ENCODE results near the gene MAN1A1.

Gene MAN1A1

GRCh38 chr6:119327810-119328209, 21.8 kb downstream of the MAN1A1 start:
- TF ChIP-seq, protein P1, sequence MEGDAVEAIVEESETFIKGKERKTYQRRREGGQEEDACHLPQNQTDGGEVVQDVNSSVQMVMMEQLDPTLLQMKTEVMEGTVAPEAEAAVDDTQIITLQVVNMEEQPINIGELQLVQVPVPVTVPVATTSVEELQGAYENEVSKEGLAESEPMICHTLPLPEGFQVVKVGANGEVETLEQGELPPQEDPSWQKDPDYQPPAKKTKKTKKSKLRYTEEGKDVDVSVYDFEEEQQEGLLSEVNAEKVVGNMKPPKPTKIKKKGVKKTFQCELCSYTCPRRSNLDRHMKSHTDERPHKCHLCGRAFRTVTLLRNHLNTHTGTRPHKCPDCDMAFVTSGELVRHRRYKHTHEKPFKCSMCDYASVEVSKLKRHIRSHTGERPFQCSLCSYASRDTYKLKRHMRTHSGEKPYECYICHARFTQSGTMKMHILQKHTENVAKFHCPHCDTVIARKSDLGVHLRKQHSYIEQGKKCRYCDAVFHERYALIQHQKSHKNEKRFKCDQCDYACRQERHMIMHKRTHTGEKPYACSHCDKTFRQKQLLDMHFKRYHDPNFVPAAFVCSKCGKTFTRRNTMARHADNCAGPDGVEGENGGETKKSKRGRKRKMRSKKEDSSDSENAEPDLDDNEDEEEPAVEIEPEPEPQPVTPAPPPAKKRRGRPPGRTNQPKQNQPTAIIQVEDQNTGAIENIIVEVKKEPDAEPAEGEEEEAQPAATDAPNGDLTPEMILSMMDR (IDR thresholded peaks at IDR 0.05; ENCODE audit: borderline replicate concordance, insufficient read depth, low read depth, low read length), result no peak
- no peak overlapping the region for H3K4me3 ChIP-seq (ENCODE audit: low read depth, low read length)

- H3K4me3 ChIP-seq (ENCODE audit: low read depth, low read length), result no peak overlapping the region
- TF ChIP-seq, protein P1 (IDR thresholded peaks at IDR 0.05; ENCODE audit: borderline replicate concordance, insufficient read depth, low read depth, low read length), result no peak
Measured at GRCh38 chr6:119326291-119327005, 23.1 kb downstream of the MAN1A1 start.

DNA sequence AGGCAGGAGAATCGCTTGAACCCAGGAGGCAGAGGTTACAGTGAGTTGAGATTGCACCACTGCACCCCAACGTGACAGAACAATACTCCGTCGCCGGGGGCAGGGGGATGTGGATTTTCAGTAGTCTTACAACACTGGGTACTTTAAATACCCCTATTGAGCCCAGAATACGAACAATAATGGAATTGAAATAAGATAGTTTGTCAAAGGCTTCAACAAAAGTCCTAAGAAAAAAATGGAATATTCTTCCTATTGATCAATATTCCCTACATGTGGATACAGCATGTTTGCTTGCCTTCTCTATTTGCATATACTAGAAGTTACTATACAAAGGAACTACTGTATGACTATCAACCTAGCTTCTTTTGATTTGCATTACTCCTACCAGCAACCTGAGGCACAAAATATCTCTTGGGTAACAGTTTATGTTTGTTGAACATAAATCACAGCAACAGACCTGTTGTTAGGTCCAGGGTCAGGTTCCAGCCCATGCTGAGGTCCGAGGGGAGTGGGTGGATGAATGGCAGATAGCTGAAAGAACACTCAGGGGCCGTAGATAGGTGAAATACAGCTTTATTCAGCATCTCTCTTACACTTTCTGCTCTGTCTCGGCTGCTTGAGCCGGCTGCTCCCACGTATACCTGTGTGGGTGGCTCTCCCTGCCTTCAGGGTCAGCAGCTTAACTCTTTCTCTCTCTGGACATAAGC, 23.8 kb downstream of the MAN1A1 start:
- no peak overlapping the region for H3K4me3 ChIP-seq (ENCODE audit: low read depth, low read length)
- TF ChIP-seq, protein P1 (IDR thresholded peaks at IDR 0.05; ENCODE audit: borderline replicate concordance, insufficient read depth, low read depth, low read length), result no peak

DNA sequence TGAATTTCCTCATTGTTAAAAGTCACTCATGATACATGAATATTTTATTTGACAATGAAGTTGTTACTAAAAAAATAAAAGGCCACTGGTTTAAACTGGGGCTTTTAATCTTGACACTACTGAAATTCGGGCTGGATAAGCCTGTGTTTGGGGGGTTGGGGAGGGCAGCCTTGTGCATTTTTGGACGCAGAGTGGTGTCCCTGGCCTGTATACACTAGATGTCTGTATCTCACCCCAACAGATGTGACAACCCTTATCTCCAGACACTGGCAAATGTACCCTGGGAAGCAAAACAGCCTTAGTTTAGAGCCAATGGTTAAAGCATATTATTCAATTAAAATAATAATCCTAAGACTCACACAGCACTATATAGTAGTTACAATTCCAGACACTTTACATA, 24.8 kb downstream of the MAN1A1 start:
- TF ChIP-seq, protein P1 (IDR thresholded peaks at IDR 0.05; ENCODE audit: borderline replicate concordance, insufficient read depth, low read depth, low read length), result no peak
- no peak overlapping the region for H3K4me3 ChIP-seq (ENCODE audit: low read depth, low read length)

DNA sequence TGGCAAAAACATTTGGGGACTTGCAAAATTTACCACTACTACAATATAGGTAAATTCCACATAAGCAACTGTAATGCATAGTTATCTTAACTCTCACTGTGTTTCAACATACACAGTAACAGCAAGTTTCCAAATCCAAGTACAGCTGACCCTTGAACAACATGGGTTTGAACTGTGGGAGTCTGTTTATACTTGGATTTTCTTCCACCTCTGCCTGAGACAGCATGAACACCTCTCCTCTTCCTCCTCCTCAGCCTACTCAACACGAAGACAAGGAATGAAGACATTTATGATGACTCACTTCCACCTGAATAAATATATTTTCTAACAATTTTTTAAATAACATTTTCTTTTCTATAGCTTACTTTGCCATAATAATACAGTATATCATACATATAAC, 25.6 kb downstream of the MAN1A1 start:
- TF ChIP-seq, protein P1 (IDR thresholded peaks at IDR 0.05; ENCODE audit: borderline replicate concordance, insufficient read depth, low read depth, low read length), result no peak
- no peak overlapping the region for H3K4me3 ChIP-seq (ENCODE audit: low read depth, low read length)

DNA sequence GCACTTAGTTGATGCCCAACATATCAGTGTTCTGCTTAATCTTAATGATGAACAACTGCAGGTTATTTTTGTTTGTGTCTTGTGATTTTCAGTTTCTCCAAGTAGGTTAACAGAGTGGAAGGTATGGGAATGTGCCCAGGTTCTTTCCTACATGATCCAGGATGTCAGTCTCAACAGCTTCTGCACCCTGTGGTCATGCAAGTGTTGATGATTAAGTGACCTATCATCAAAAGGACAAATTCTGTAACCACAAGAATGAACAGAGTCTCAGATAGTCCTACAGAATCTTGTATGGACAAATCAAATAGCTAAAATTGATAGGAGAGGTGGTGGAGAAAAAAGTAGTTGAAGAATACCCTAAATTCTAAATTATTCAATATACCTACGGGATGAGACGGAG, 26.1 kb downstream of the MAN1A1 start:
- H3K4me3 ChIP-seq (ENCODE audit: low read depth, low read length), result no peak overlapping the region
- TF ChIP-seq, protein P1 (IDR thresholded peaks at IDR 0.05; ENCODE audit: borderline replicate concordance, insufficient read depth, low read depth, low read length), result no peak
